HEK293 (cell line): ENCODE measurements around the gene RSPO4.

ENCODE experiments used
- CTCF ChIA-PET: fragments of 350-600 bp; formaldehyde crosslinking; extraction: SDS; loops from one replicate; lab custom pipeline; 2021; ENCODE audit warnings: antibody characterized with exemption; lab: Yijun Ruan, JAX
- POLR2A ChIA-PET: fragments of 300-600 bp; formaldehyde crosslinking; extraction: SDS; loops from one replicate; lab custom pipeline; 2020; ENCODE audit warnings: antibody characterized with exemption, inconsistent platforms; lab: Yijun Ruan, JAX
- H3K27ac ChIP-seq: fragments of 200-500 bp; sonication (Bioruptor generic); 2 replicates; pipeline ENCODE4 v1.5.1; 2014; ENCODE audit warnings: low read depth, low read length, control low read depth, inconsistent platforms; ENCODE audit errors: extremely low read depth
- H3K36me3 ChIP-seq, 2 experiments: fragments of 200-500 bp in 1 of 2; sonication (Bioruptor generic) in 1 of 2; 1 replicate in 1 of 2; 2 replicates in 1 of 2; pipeline ENCODE4 v1.5.1; 2014 to 2017; ENCODE audit warnings: inconsistent platforms in 2 of 2, low read length in 2 of 2; ENCODE audit not compliant: control insufficient read depth in 2 of 2, insufficient read depth in 1 of 2
- H3K4me1 ChIP-seq: fragments of 200-500 bp; sonication (Bioruptor generic); 2 replicates; pipeline ENCODE4 v1.5.1; 2014; ENCODE audit warnings: mild to moderate bottlenecking, low read length, inconsistent platforms; ENCODE audit not compliant: control insufficient read depth, insufficient read depth
- H3K4me3 ChIP-seq: 2 replicates; pipeline ENCODE4 v1.5.1; 2011; ENCODE audit warnings: low read depth, mild to moderate bottlenecking, control low read depth, low read length, moderate library complexity
- H3K9me3 ChIP-seq: fragments of 200-500 bp; sonication (Bioruptor generic); 2 replicates; pipeline ENCODE4 v1.5.1; 2014; ENCODE audit warnings: low read depth, low read length, inconsistent platforms; ENCODE audit not compliant: control insufficient read depth, insufficient read depth
- KLF10 ChIP-seq: fragments of 450-650 bp; IDR thresholded peaks from 2 replicates; pipeline ENCODE4 v1.5.1; 2018; ENCODE audit warnings: missing biosample characterization, mild to moderate bottlenecking, missing genetic modification characterization
- TCF7L2 ChIP-seq: IDR thresholded peaks from 2 replicates; pipeline ENCODE4 v1.6.1; 2011; ENCODE audit warnings: low read depth, mild to moderate bottlenecking, inconsistent platforms, low read length, moderate library complexity, borderline replicate concordance
- TSHZ1 ChIP-seq: fragments of 450-650 bp; formaldehyde crosslinking; IDR thresholded peaks from 2 replicates; pipeline ENCODE4 v1.5.1; 2016; ENCODE audit warnings: missing biosample characterization, missing genetic modification characterization, borderline replicate concordance
- YY2 ChIP-seq: fragments of 450-650 bp; formaldehyde crosslinking; IDR thresholded peaks from 2 replicates; pipeline ENCODE4 v1.5.1; 2016; ENCODE audit warnings: missing biosample characterization, missing genetic modification characterization
- ZBTB44 ChIP-seq: fragments of 450-650 bp; IDR thresholded peaks from 2 replicates; pipeline ENCODE4 v1.5.1; 2018; ENCODE audit warnings: missing biosample characterization, mild to moderate bottlenecking, missing genetic modification characterization
- ZFHX2 ChIP-seq: fragments of 450-650 bp; formaldehyde crosslinking; conservative IDR thresholded peaks from 2 replicates; pipeline ENCODE4 v1.5.1; 2016; ENCODE audit warnings: missing biosample characterization, missing genetic modification characterization
- ZFP69B ChIP-seq: fragments of 450-650 bp; formaldehyde crosslinking; IDR thresholded peaks from 2 replicates; pipeline ENCODE4 v1.5.1; 2016; ENCODE audit warnings: missing biosample characterization, missing genetic modification characterization
- ZNF16 ChIP-seq: fragments of 450-650 bp; formaldehyde crosslinking; IDR thresholded peaks from 2 replicates; pipeline ENCODE4 v1.5.1; 2016; ENCODE audit warnings: low read depth, missing biosample characterization, missing genetic modification characterization
- ZNF2 ChIP-seq: fragments of 450-650 bp; formaldehyde crosslinking; IDR thresholded peaks from 2 replicates; pipeline ENCODE4 v1.5.1; 2016; ENCODE audit warnings: missing biosample characterization, missing genetic modification characterization
- ZNF530 ChIP-seq: fragments of 450-650 bp; formaldehyde crosslinking; IDR thresholded peaks from 2 replicates; pipeline ENCODE4 v1.5.1; 2016; ENCODE audit warnings: low read depth, missing biosample characterization, missing genetic modification characterization
- ZNF548 ChIP-seq: fragments of 450-650 bp; formaldehyde crosslinking; IDR thresholded peaks from 2 replicates; pipeline ENCODE4 v1.5.1; 2016; ENCODE audit warnings: missing biosample characterization, missing genetic modification characterization
- ZNF670 ChIP-seq: fragments of 450-650 bp; formaldehyde crosslinking; IDR thresholded peaks from 2 replicates; pipeline ENCODE4 v1.5.1; 2016; ENCODE audit warnings: missing biosample characterization, missing genetic modification characterization, low read depth
- ZNF704 ChIP-seq: fragments of 450-650 bp; formaldehyde crosslinking; IDR thresholded peaks from 2 replicates; pipeline ENCODE4 v1.5.1; 2016; ENCODE audit warnings: missing biosample characterization, missing genetic modification characterization
- ZSCAN4 ChIP-seq: fragments of 450-650 bp; formaldehyde crosslinking; IDR thresholded peaks from 2 replicates; pipeline ENCODE4 v1.5.1; 2017; ENCODE audit warnings: missing biosample characterization, missing genetic modification characterization

Gene RSPO4

GRCh38 chr20:982754-983153 is 19.4 kb downstream of the RSPO4 start:
- no peak for TF ChIP-seq ZFP69B (tag by site-specific recombination)
- 0 out of 2 replicates have a peak, but pooled peaks have one; percentile 21 for TF ChIP-seq ZFHX2 (tag by site-specific recombination)
- TF ChIP-seq, all 188 proteins: peak for 1
- no peaks in the 10 kb centered on the region for H3K4me1 ChIP-seq
- H3K27ac ChIP-seq = no peak overlapping the region
- no peaks in the 10 kb centered on the region for H3K36me3 ChIP-seq
- no peak overlapping the region for H3K4me3 ChIP-seq
- ChIA-PET POLR2A (no interaction called here), CTCF (interaction anchor here (0.7 to 1.2 kb wide), 4 partner anchors 8 to 167 kb away, joined by 3 to 5 read pairs (median 4); no protein-coding TSS in a partner anchor)
- no peaks in the 10 kb centered on the region for H3K9me3 ChIP-seq

GRCh38 chr20:977021-977420 is 25.1 kb downstream of the RSPO4 start:
- ChIA-PET POLR2A (no interaction called here), CTCF (interaction anchor here (3.1 to 13.9 kb wide), 2 partner anchors 20 to 131 kb away, joined by 12 to 99 read pairs; no protein-coding TSS in a partner anchor)

More at GRCh38 chr20:977021-977420, 25.1 kb downstream of the RSPO4 start:
- no peak for TF ChIP-seq ZNF16
- TF ChIP-seq YY2 (tag by site-specific recombination) = no peak
- TF ChIP-seq TSHZ1 (tag by site-specific recombination) = no peak
- no peak for TF ChIP-seq KLF10 (tag by site-specific recombination)
- no peak for TF ChIP-seq ZNF670 (tag by site-specific recombination)
- no peak for TF ChIP-seq ZNF2 (tag by site-specific recombination)
- no peak for TF ChIP-seq ZNF548 (tag by site-specific recombination)
- no peak for TF ChIP-seq ZSCAN4 (tag by site-specific recombination)
- TF ChIP-seq ZBTB44 (tag by site-specific recombination) = no peak
- no peak for TF ChIP-seq ZNF704
- TF ChIP-seq ZNF530 (tag by site-specific recombination) = no peak
- TF ChIP-seq TCF7L2 = no peak
- Histone ChIP-seq H3K36me3 (no peaks in the 10 kb centered on the region), H3K9me3 (no peaks in the 10 kb centered on the region), H3K4me1 (no peaks in the 10 kb centered on the region; the same call in 1 of the 2 replicates), H3K4me3 (no peak overlapping the region), H3K27ac (no peak overlapping the region)
